ENCODE measurements around the gene CFAP299.

- TF ChIP-seq, protein P1, sequence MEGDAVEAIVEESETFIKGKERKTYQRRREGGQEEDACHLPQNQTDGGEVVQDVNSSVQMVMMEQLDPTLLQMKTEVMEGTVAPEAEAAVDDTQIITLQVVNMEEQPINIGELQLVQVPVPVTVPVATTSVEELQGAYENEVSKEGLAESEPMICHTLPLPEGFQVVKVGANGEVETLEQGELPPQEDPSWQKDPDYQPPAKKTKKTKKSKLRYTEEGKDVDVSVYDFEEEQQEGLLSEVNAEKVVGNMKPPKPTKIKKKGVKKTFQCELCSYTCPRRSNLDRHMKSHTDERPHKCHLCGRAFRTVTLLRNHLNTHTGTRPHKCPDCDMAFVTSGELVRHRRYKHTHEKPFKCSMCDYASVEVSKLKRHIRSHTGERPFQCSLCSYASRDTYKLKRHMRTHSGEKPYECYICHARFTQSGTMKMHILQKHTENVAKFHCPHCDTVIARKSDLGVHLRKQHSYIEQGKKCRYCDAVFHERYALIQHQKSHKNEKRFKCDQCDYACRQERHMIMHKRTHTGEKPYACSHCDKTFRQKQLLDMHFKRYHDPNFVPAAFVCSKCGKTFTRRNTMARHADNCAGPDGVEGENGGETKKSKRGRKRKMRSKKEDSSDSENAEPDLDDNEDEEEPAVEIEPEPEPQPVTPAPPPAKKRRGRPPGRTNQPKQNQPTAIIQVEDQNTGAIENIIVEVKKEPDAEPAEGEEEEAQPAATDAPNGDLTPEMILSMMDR (IDR thresholded peaks at IDR 0.05; ENCODE audit: low read length), result no peak
- no peak for TF ChIP-seq EZH2 (optimal IDR thresholded peaks at IDR 0.05; ENCODE audit: low read depth, low read length)
Measured at GRCh38 chr4:80840396-80840795, 504.9 kb downstream of the CFAP299 start.

Measured in MM.1S (cell line).